ENCODE data around the gene MYBPC3. TPM values are rescaled to one million over a fixed set of nuclear protein-coding genes. Genes with fewer than 3 reads are reported as not detected.

Gene MYBPC3
- total RNA-seq, 1 donor from 2014 or later, result 0.06 TPM

GRCh38 chr11:47355283-47356128 is 3.0 kb upstream of the MYBPC3 start:
- Histone ChIP-seq H3K9ac (no peak overlapping the region), H4K20me1 (ENCODE audit: low read depth) (no peaks in the 10 kb centered on the region), H3F3A (ENCODE audit: low read depth) (peaks cover 25% of the 10 kb centered on the region), H3K4me1 (peaks cover 3% of the 10 kb centered on the region), H3K27ac (no peak overlapping the region), H3K36me3 (no peaks in the 10 kb centered on the region), H2AFZ (replicated peaks) (peak overlapping the region; percentile 95), H3K27me3 (no peaks in the 10 kb centered on the region), H3K4me2 (peak overlapping the region; percentile 89), H3K4me3 (peak overlapping the region; percentile 55), H3K9me3 (ENCODE audit: low read depth) (no peaks in the 10 kb centered on the region), H3K79me2 (ENCODE audit: low read depth) (no peaks in the 10 kb centered on the region)
- Mint-ChIP-seq H3K36me3 (no peaks in the 10 kb centered on the region), H3K27me3 (ENCODE audit: insufficient read depth, low read depth) (peaks cover 5% of the 10 kb centered on the region), H3K9me3 (no peaks in the 10 kb centered on the region), H3K4me1 (peaks cover 3% of the 10 kb centered on the region), H3K4me3 (peak overlapping the region; percentile 78), H3K27ac (peak overlapping the region; percentile 76)
- TF ChIP-seq EZH2 (IDR thresholded peaks at IDR 0.05) (no peak), CTCF (IDR thresholded peaks at IDR 0.05) (peak; percentile 99), EZH2phosphoT487 (IDR thresholded peaks at IDR 0.05) (no peak)
- peak; percentile 96 for DNase-seq (ENCODE audit: low spot score)

GRCh38 chr11:47354913-47355282 is 2.4 kb upstream of the MYBPC3 start:
- Histone ChIP-seq H2AFZ (replicated peaks) (peak overlapping the region; percentile 95), H3K9ac (no peak overlapping the region), H3K4me1 (peaks cover 3% of the 10 kb centered on the region), H3K4me3 (peak overlapping the region; percentile 55), H3K27ac (no peak overlapping the region), H4K20me1 (ENCODE audit: low read depth) (no peaks in the 10 kb centered on the region), H3F3A (ENCODE audit: low read depth) (peaks cover 25% of the 10 kb centered on the region), H3K9me3 (ENCODE audit: low read depth) (no peaks in the 10 kb centered on the region), H3K4me2 (peak overlapping the region; percentile 89), H3K27me3 (no peaks in the 10 kb centered on the region), H3K36me3 (no peaks in the 10 kb centered on the region), H3K79me2 (ENCODE audit: low read depth) (no peaks in the 10 kb centered on the region)
- no peak for DNase-seq (ENCODE audit: low spot score)
- no peak overlapping the region for H3K27ac Mint-ChIP-seq
- no peaks in the 10 kb centered on the region for H3K9me3 Mint-ChIP-seq
- no peaks in the 10 kb centered on the region for H3K36me3 Mint-ChIP-seq
- TF ChIP-seq CTCF (IDR thresholded peaks at IDR 0.05) (no peak), EZH2phosphoT487 (IDR thresholded peaks at IDR 0.05) (no peak), EZH2 (IDR thresholded peaks at IDR 0.05) (no peak)
- H3K27me3 Mint-ChIP-seq (ENCODE audit: insufficient read depth, low read depth), result peaks cover 5% of the 10 kb centered on the region
- H3K4me1 Mint-ChIP-seq, result peaks cover 3% of the 10 kb centered on the region
- H3K4me3 Mint-ChIP-seq, result peak overlapping the region; percentile 78

DNA sequence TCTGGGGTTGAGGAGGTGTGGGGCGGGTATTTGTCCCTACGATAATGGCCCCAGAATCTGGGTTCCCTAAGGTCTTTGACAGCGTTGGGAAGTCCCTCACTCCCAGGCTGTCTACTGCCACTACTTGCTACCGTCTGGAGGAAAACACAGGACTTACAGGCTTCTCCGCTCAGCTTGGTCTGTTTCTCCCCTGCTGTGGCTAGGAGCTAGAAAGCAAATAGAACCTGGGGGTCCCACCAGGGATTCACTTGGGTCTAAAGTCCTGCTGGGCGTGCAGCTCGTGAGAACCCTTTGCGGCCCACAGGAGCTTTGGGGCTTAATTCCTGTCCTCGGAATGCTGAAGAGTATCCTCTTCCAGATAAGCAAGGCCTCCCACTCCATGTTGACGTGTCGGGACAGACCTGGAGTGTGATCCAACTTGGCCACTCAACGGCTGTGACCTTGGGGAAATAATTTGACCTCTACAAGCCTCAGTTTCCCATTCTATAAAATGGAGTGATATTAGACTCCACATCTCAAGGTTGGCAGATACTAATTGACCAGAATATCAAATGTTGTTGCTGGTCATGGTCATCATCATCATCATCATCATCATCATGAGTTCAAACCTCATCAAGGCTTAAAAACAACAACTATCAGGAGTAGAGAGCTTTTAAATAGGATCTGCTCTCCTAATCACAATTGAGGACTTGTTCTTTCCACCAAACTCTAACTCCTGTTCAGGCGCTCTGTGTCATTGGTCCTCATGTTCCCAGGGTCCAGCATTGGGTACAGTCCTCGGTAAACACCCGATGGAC is 1.7 kb upstream of the MYBPC3 start:
- Histone ChIP-seq H3K36me3 (no peaks in the 10 kb centered on the region), H3K4me2 (peak overlapping the region; percentile 89), H2AFZ (replicated peaks) (peak overlapping the region; percentile 95), H3K4me1 (peaks cover 6% of the 10 kb centered on the region), H3K27me3 (no peaks in the 10 kb centered on the region), H3K4me3 (no peak overlapping the region), H3K27ac (no peak overlapping the region), H3K9ac (no peak overlapping the region), H3F3A (ENCODE audit: low read depth) (peaks cover 29% of the 10 kb centered on the region), H4K20me1 (ENCODE audit: low read depth) (no peaks in the 10 kb centered on the region), H3K9me3 (ENCODE audit: low read depth) (no peaks in the 10 kb centered on the region), H3K79me2 (ENCODE audit: low read depth) (no peaks in the 10 kb centered on the region)
- no peak for TF ChIP-seq EZH2 (IDR thresholded peaks at IDR 0.05)
- no peak for TF ChIP-seq EZH2phosphoT487 (IDR thresholded peaks at IDR 0.05)
- TF ChIP-seq CTCF (IDR thresholded peaks at IDR 0.05), result no peak
- H3K27ac Mint-ChIP-seq, result no peak overlapping the region
- DNase-seq (ENCODE audit: low spot score), result no peak
- peaks cover 5% of the 10 kb centered on the region for H3K4me1 Mint-ChIP-seq
- H3K36me3 Mint-ChIP-seq, result no peaks in the 10 kb centered on the region
- H3K27me3 Mint-ChIP-seq (ENCODE audit: insufficient read depth, low read depth), result peaks cover 3% of the 10 kb centered on the region
- no peaks in the 10 kb centered on the region for H3K9me3 Mint-ChIP-seq
- peak overlapping the region; percentile 42 for H3K4me3 Mint-ChIP-seq
